OCI-LY3 (cell line): ENCODE data around the gene CUX1.

Experiments used
- EZH2phosphoT487 ChIP-seq: fragments of 200-600 bp; shearing (Covaris generic); IDR thresholded peaks from 2 replicates; pipeline ENCODE4 v1.6.1; 2018; ENCODE audit warnings: antibody characterized with exemption, mixed run types, low read depth
- TF ChIP-seq, protein P1 (sequence below): fragments of 200-600, 300-600 bp; sonication (generic); IDR thresholded peaks from 2 replicates; pipeline ENCODE4 v1.5.1; 2014; ENCODE audit warnings: antibody characterized with exemption, low read length, low read depth

- TF ChIP-seq, protein P1, sequence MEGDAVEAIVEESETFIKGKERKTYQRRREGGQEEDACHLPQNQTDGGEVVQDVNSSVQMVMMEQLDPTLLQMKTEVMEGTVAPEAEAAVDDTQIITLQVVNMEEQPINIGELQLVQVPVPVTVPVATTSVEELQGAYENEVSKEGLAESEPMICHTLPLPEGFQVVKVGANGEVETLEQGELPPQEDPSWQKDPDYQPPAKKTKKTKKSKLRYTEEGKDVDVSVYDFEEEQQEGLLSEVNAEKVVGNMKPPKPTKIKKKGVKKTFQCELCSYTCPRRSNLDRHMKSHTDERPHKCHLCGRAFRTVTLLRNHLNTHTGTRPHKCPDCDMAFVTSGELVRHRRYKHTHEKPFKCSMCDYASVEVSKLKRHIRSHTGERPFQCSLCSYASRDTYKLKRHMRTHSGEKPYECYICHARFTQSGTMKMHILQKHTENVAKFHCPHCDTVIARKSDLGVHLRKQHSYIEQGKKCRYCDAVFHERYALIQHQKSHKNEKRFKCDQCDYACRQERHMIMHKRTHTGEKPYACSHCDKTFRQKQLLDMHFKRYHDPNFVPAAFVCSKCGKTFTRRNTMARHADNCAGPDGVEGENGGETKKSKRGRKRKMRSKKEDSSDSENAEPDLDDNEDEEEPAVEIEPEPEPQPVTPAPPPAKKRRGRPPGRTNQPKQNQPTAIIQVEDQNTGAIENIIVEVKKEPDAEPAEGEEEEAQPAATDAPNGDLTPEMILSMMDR: no peak
- TF ChIP-seq EZH2phosphoT487: no peak
These were observed 371.3 kb downstream of the CUX1 start for GRCh38 chr7:102188746-102189145.
